T-helper 2 cell treated with Interferon-gamma antibody and Interleukin-4, amounts not matched to agents 5 μg/mL and 100 μg/mL, for 36 hours (primary cell): ENCODE results near the gene KATNB1.

Experiments used
- DNase-seq: peaks from one replicate; pipeline ENCODE4 v3.0.0; 2021; ENCODE audit warnings: low spot score
- H3K27ac Mint-ChIP-seq: one replicate; pipeline ENCODE4 v1.8.0; 2021; ENCODE audit warnings: mild to moderate bottlenecking, mixed read lengths
- H3K27me3 Mint-ChIP-seq: one replicate; pipeline ENCODE4 v1.8.0; 2021; ENCODE audit warnings: low read depth, mixed read lengths
- H3K36me3 Mint-ChIP-seq: one replicate; pipeline ENCODE4 v1.8.0; 2021; ENCODE audit warnings: low read depth, mixed read lengths
- H3K4me1 Mint-ChIP-seq: one replicate; pipeline ENCODE4 v1.8.0; 2021; ENCODE audit warnings: low read depth, mixed read lengths
- H3K4me3 Mint-ChIP-seq: one replicate; pipeline ENCODE4 v1.8.0; 2022; ENCODE audit warnings: mild to moderate bottlenecking, moderate library complexity, mixed read lengths
- H3K9me3 Mint-ChIP-seq: one replicate; pipeline ENCODE4 v1.8.0; 2021; ENCODE audit warnings: mixed read lengths

KATNB1 gene

GRCh38 chr16:57749101-57749692, 13.6 kb downstream of the KATNB1 start:
- Mint-ChIP-seq H3K36me3 (peaks cover 2% of the 10 kb centered on the region), H3K9me3 (no peaks in the 10 kb centered on the region), H3K4me1 (no peaks in the 10 kb centered on the region), H3K27ac (no peak overlapping the region), H3K27me3 (no peaks in the 10 kb centered on the region), H3K4me3 (no peak overlapping the region)
- DNase-seq, result no peak

GRCh38 chr16:57749856-57750452, 14.4 kb downstream of the KATNB1 start:
- no peak overlapping the region for H3K27ac Mint-ChIP-seq
- H3K4me1 Mint-ChIP-seq, result no peaks in the 10 kb centered on the region
- H3K27me3 Mint-ChIP-seq, result no peaks in the 10 kb centered on the region
- peaks cover 2% of the 10 kb centered on the region for H3K36me3 Mint-ChIP-seq
- H3K9me3 Mint-ChIP-seq, result no peaks in the 10 kb centered on the region
- no peak for DNase-seq
- H3K4me3 Mint-ChIP-seq, result no peak overlapping the region

- Mint-ChIP-seq H3K4me1 (no peaks in the 10 kb centered on the region), H3K36me3 (peaks cover 2% of the 10 kb centered on the region), H3K4me3 (no peak overlapping the region), H3K27me3 (no peaks in the 10 kb centered on the region), H3K9me3 (no peaks in the 10 kb centered on the region), H3K27ac (no peak overlapping the region)
- no peak for DNase-seq
These were observed 15.4 kb downstream of the KATNB1 start for GRCh38 chr16:57750796-57751538.

GRCh38 chr16:57751539-57752202, 16.1 kb downstream of the KATNB1 start:
- Mint-ChIP-seq H3K4me3 (no peak overlapping the region), H3K9me3 (no peaks in the 10 kb centered on the region), H3K4me1 (no peaks in the 10 kb centered on the region), H3K27ac (no peak overlapping the region), H3K36me3 (peaks cover 2% of the 10 kb centered on the region), H3K27me3 (no peaks in the 10 kb centered on the region)
- no peak for DNase-seq

- Mint-ChIP-seq H3K4me1 (no peaks in the 10 kb centered on the region), H3K27me3 (no peaks in the 10 kb centered on the region), H3K36me3 (peaks cover 2% of the 10 kb centered on the region), H3K9me3 (no peaks in the 10 kb centered on the region), H3K27ac (no peak overlapping the region), H3K4me3 (no peak overlapping the region)
- no peak for DNase-seq
These were observed 16.6 kb downstream of the KATNB1 start for GRCh38 chr16:57752203-57752580.

- H3K4me3 Mint-ChIP-seq, result no peak overlapping the region
- H3K9me3 Mint-ChIP-seq, result no peaks in the 10 kb centered on the region
- H3K27ac Mint-ChIP-seq, result no peak overlapping the region
- no peaks in the 10 kb centered on the region for H3K4me1 Mint-ChIP-seq
- no peak for DNase-seq
- H3K27me3 Mint-ChIP-seq, result no peaks in the 10 kb centered on the region
- peaks cover 2% of the 10 kb centered on the region for H3K36me3 Mint-ChIP-seq
These were observed 17.2 kb downstream of the KATNB1 start for GRCh38 chr16:57752581-57753447.

GRCh38 chr16:57753448-57754353, 18.1 kb downstream of the KATNB1 start:
- no peak for DNase-seq
- H3K27me3 Mint-ChIP-seq, result no peaks in the 10 kb centered on the region
- peaks cover 2% of the 10 kb centered on the region for H3K36me3 Mint-ChIP-seq
- no peaks in the 10 kb centered on the region for H3K9me3 Mint-ChIP-seq
- no peak overlapping the region for H3K4me3 Mint-ChIP-seq
- H3K27ac Mint-ChIP-seq, result no peak overlapping the region
- H3K4me1 Mint-ChIP-seq, result no peaks in the 10 kb centered on the region

GRCh38 chr16:57754354-57755060, 18.9 kb downstream of the KATNB1 start:
- Mint-ChIP-seq H3K4me1 (no peaks in the 10 kb centered on the region), H3K27me3 (no peaks in the 10 kb centered on the region), H3K36me3 (peaks cover 2% of the 10 kb centered on the region), H3K4me3 (no peak overlapping the region), H3K27ac (no peak overlapping the region), H3K9me3 (no peaks in the 10 kb centered on the region)
- no peak for DNase-seq

GRCh38 chr16:57755061-57755684, 19.6 kb downstream of the KATNB1 start:
- no peak overlapping the region for H3K27ac Mint-ChIP-seq
- no peaks in the 10 kb centered on the region for H3K27me3 Mint-ChIP-seq
- no peak overlapping the region for H3K4me3 Mint-ChIP-seq
- H3K9me3 Mint-ChIP-seq, result no peaks in the 10 kb centered on the region
- DNase-seq, result no peak
- no peaks in the 10 kb centered on the region for H3K4me1 Mint-ChIP-seq
- peaks cover 2% of the 10 kb centered on the region for H3K36me3 Mint-ChIP-seq

GRCh38 chr16:57755726-57756423, 20.3 kb downstream of the KATNB1 start:
- Mint-ChIP-seq H3K4me1 (no peaks in the 10 kb centered on the region), H3K4me3 (no peak overlapping the region), H3K27ac (no peak overlapping the region), H3K9me3 (no peaks in the 10 kb centered on the region), H3K36me3 (peaks cover 2% of the 10 kb centered on the region), H3K27me3 (no peaks in the 10 kb centered on the region)
- no peak for DNase-seq

GRCh38 chr16:57756424-57757325, 21.1 kb downstream of the KATNB1 start:
- no peak overlapping the region for H3K4me3 Mint-ChIP-seq
- H3K36me3 Mint-ChIP-seq, result peaks cover 2% of the 10 kb centered on the region
- no peaks in the 10 kb centered on the region for H3K4me1 Mint-ChIP-seq
- H3K27ac Mint-ChIP-seq, result no peak overlapping the region
- no peak for DNase-seq
- no peaks in the 10 kb centered on the region for H3K9me3 Mint-ChIP-seq
- no peaks in the 10 kb centered on the region for H3K27me3 Mint-ChIP-seq
